HCT116 (cell line): ENCODE results near the gene THRB.

Source experiments
- EGR1 ChIP-seq: IDR thresholded peaks from 2 replicates; pipeline ENCODE4 v1.6.1; 2012; ENCODE audit warnings: low read depth
- POLR2AphosphoS5 ChIP-seq: IDR thresholded peaks from 2 replicates; pipeline ENCODE4 v1.6.1; 2011; ENCODE audit warnings: mild to moderate bottlenecking, low read depth, low read length, moderate library complexity
- YY1 ChIP-seq: IDR thresholded peaks from 2 replicates; pipeline ENCODE4 v1.6.1; 2011; ENCODE audit warnings: low read length, low read depth, moderate library complexity, mild to moderate bottlenecking; ENCODE audit not compliant: insufficient replicate concordance; ENCODE audit errors: extremely low read depth
- TF ChIP-seq, protein P1 (sequence below): IDR thresholded peaks from 2 replicates; pipeline ENCODE4 v1.6.1; 2012
- TF ChIP-seq, protein P2 (sequence below), 3 experiments: fragments of 200-600 bp in 1 of 3; sonication (generic) in 1 of 3; IDR thresholded peaks in 2 of 3; conservative IDR thresholded peaks in 1 of 3; 2 replicates each; pipeline ENCODE4 v1.5.1; 2012 to 2017; ENCODE audit warnings: low read depth in 2 of 3, low read length in 2 of 3, antibody characterized with exemption in 1 of 3, borderline replicate concordance in 1 of 3, control low read depth in 1 of 3, mild to moderate bottlenecking in 1 of 3, mixed read lengths in 1 of 3, mixed run types in 1 of 3, moderate library complexity in 1 of 3; ENCODE audit not compliant: insufficient read depth in 1 of 3

DNA sequence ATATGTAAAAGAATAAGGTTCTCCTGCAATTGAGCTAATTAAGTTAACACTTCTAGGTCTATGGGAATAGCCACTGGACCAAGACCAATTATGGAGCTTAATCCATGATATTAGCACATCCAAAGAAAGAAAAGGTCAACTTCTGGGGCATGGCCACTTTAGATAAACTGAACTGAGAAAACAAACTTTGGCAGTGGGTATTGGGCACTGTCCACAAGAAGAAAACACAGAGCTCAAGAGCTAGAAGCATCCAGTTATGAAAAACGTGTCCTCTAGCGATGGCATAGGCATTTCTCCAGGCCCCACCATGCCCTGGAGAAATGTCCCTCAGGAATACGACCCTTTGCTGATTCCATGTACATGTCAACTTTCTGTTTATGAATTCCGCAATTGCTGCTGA lies 87.8 kb downstream of the THRB start:
- TF ChIP-seq POLR2AphosphoS5 (no peak), EGR1 (no peak), YY1 (no peak)
- TF ChIP-seq, protein P1, sequence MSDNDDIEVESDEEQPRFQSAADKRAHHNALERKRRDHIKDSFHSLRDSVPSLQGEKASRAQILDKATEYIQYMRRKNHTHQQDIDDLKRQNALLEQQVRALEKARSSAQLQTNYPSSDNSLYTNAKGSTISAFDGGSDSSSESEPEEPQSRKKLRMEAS: no peak
- TF ChIP-seq, protein P2, sequence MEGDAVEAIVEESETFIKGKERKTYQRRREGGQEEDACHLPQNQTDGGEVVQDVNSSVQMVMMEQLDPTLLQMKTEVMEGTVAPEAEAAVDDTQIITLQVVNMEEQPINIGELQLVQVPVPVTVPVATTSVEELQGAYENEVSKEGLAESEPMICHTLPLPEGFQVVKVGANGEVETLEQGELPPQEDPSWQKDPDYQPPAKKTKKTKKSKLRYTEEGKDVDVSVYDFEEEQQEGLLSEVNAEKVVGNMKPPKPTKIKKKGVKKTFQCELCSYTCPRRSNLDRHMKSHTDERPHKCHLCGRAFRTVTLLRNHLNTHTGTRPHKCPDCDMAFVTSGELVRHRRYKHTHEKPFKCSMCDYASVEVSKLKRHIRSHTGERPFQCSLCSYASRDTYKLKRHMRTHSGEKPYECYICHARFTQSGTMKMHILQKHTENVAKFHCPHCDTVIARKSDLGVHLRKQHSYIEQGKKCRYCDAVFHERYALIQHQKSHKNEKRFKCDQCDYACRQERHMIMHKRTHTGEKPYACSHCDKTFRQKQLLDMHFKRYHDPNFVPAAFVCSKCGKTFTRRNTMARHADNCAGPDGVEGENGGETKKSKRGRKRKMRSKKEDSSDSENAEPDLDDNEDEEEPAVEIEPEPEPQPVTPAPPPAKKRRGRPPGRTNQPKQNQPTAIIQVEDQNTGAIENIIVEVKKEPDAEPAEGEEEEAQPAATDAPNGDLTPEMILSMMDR (IDR thresholded peaks at IDR 0.05 in 2 of 3, conservative IDR thresholded peaks at IDR 0.05 in 1 of 3; ENCODE audit: borderline replicate concordance in 1 of 3, insufficient read depth in 1 of 3, low read depth in 2 of 3, low read length in 2 of 3): no peak
